GM19468 (cell line): ENCODE data around the gene TTLL11.

Source experiments
- ATAC-seq: cut with Tn5 transposase; IDR thresholded peaks from one replicate; pipeline ENCODE4 v1.9.1; 2021; ENCODE audit warnings: mild to moderate bottlenecking, moderate library complexity, moderate number of reproducible peaks; ENCODE audit not compliant: unreplicated experiment; ENCODE audit errors: extremely low read depth

Gene TTLL11

GRCh38 chr9:121893786-121894185 lies 199.3 kb downstream of the TTLL11 start:
- no peak for ATAC-seq

GRCh38 chr9:121892706-121893105 lies 200.4 kb downstream of the TTLL11 start:
- no peak for ATAC-seq

- no peak for ATAC-seq
These were observed 202.4 kb downstream of the TTLL11 start for GRCh38 chr9:121890746-121891145.

GRCh38 chr9:121889990-121890563 lies 203.0 kb downstream of the TTLL11 start:
- ATAC-seq: no peak

GRCh38 chr9:121888438-121888775 lies 204.7 kb downstream of the TTLL11 start:
- no peak for ATAC-seq

GRCh38 chr9:121887553-121888437 lies 205.3 kb downstream of the TTLL11 start:
- no peak for ATAC-seq

- ATAC-seq: no peak
These were observed 206.2 kb downstream of the TTLL11 start for GRCh38 chr9:121886759-121887485.

GRCh38 chr9:121885345-121885901 lies 207.7 kb downstream of the TTLL11 start:
- ATAC-seq: no peak

GRCh38 chr9:121884057-121884541 lies 209.0 kb downstream of the TTLL11 start:
- ATAC-seq: no peak

- ATAC-seq: no peak
These were observed 209.6 kb downstream of the TTLL11 start for GRCh38 chr9:121883281-121884056.

GRCh38 chr9:121881920-121882500 lies 211.1 kb downstream of the TTLL11 start:
- ATAC-seq: no peak

GRCh38 chr9:121880343-121880898 lies 212.7 kb downstream of the TTLL11 start:
- no peak for ATAC-seq

- ATAC-seq: no peak
These were observed 214.8 kb downstream of the TTLL11 start for GRCh38 chr9:121878271-121878822.

- ATAC-seq: no peak
These were observed 216.3 kb downstream of the TTLL11 start for GRCh38 chr9:121876658-121877271.

- ATAC-seq: no peak
These were observed 216.9 kb downstream of the TTLL11 start for GRCh38 chr9:121876255-121876654.

- ATAC-seq: no peak
These were observed 218.6 kb downstream of the TTLL11 start for GRCh38 chr9:121874524-121874923.

GRCh38 chr9:121871431-121872025 lies 221.6 kb downstream of the TTLL11 start:
- no peak for ATAC-seq

- ATAC-seq: no peak
These were observed 222.8 kb downstream of the TTLL11 start for GRCh38 chr9:121870271-121870670.
